HepG2 (cell line): ENCODE data around the gene PIKFYVE. TPM values are rescaled to one million over a fixed set of nuclear protein-coding genes. Genes with fewer than 3 reads are reported as not detected.

ENCODE experiments used
- ARID4A ChIP-seq: sonication (generic); formaldehyde crosslinking; IDR thresholded peaks from 2 replicates; pipeline ENCODE4 v1.5.0; 2020; ENCODE audit warnings: mild to moderate bottlenecking, missing genetic modification reagents, borderline replicate concordance
- CBFB ChIP-seq: sonication (generic); formaldehyde crosslinking; IDR thresholded peaks from 2 replicates; pipeline ENCODE4 v1.4.0; 2020; ENCODE audit warnings: missing genetic modification reagents
- MED8 ChIP-seq: sonication (generic); formaldehyde crosslinking; IDR thresholded peaks from 2 replicates; pipeline ENCODE4 v1.8.1; 2023; ENCODE audit warnings: mild to moderate bottlenecking, missing genetic modification reagents; ENCODE audit not compliant: insufficient replicate concordance
- MZF1 ChIP-seq: sonication (generic); formaldehyde crosslinking; IDR thresholded peaks from 2 replicates; pipeline ENCODE4 v1.8.1; 2023; ENCODE audit warnings: mild to moderate bottlenecking, missing genetic modification reagents, borderline replicate concordance
- NR2F1 ChIP-seq, 2 experiments: fragments of 450-650 bp in 1 of 2; formaldehyde crosslinking in 1 of 2; IDR thresholded peaks; 2 replicates each; pipeline versions ENCODE4 v1.5.0 to v1.6.1; 2016 to 2020; ENCODE audit warnings: mild to moderate bottlenecking in 1 of 2, missing compliant biosample characterization in 1 of 2, missing genetic modification reagents in 1 of 2, moderate library complexity in 1 of 2
- SIN3B ChIP-seq: fragments of 150-350 bp; IDR thresholded peaks from 2 replicates; pipeline ENCODE4 v1.6.1; 2014; ENCODE audit warnings: low read length
- ZNF318 ChIP-seq: sonication (generic); formaldehyde crosslinking; IDR thresholded peaks from 2 replicates; pipeline ENCODE4 v1.4.0; 2020; ENCODE audit warnings: mild to moderate bottlenecking, missing genetic modification reagents
- ZNF747 ChIP-seq: sonication (generic); formaldehyde crosslinking; IDR thresholded peaks from 2 replicates; pipeline ENCODE4 v1.8.1; 2023; ENCODE audit warnings: missing genetic modification reagents, mild to moderate bottlenecking, borderline replicate concordance
- ZNF776 ChIP-seq: sonication (generic); formaldehyde crosslinking; IDR thresholded peaks from 2 replicates; pipeline ENCODE4 v1.4.0; 2020; ENCODE audit warnings: mild to moderate bottlenecking, missing genetic modification reagents
- ZNF790 ChIP-seq: sonication (generic); formaldehyde crosslinking; IDR thresholded peaks from 2 replicates; pipeline ENCODE4 v1.8.0; 2022; ENCODE audit warnings: missing genetic modification reagents, mild to moderate bottlenecking, borderline replicate concordance
- ZNF879 ChIP-seq: sonication (generic); formaldehyde crosslinking; IDR thresholded peaks from 2 replicates; pipeline ENCODE4 v1.8.1; 2023; ENCODE audit warnings: missing genetic modification reagents
- ZSCAN21 ChIP-seq: sonication (generic); formaldehyde crosslinking; IDR thresholded peaks from 2 replicates; pipeline ENCODE4 v1.8.0; 2022; ENCODE audit warnings: mild to moderate bottlenecking, missing genetic modification reagents, moderate library complexity, borderline replicate concordance
- polyA plus RNA-seq, 8 experiments: library from polyadenylated mRNA; depleted of rRNA in 3 of 8; stranded (reverse) in 7 of 8; unstranded in 1 of 8; fragments of >200 nt; fragmentation: Illumina TruSeq in 4 of 8; extraction: Trizol in 4 of 8; gene quantifications; 2 replicates each; pipeline versions ENCODE4 v1.2.1 to v1.2.3, GENCODE V29; 2011 to 2016; ENCODE audit warnings: low read depth in 4 of 8, missing spikeins in 1 of 8, mixed read lengths in 1 of 8; ENCODE audit not compliant: insufficient read depth in 1 of 8
- total RNA-seq, 5 experiments: library from RNA; depleted of rRNA; stranded (reverse); fragments of >200 nt; fragmentation: Illumina TruSeq; extraction: Trizol; gene quantifications; 2 replicates each; pipeline ENCODE4 v1.2.3, GENCODE V29; 2016; ENCODE audit warnings: low read depth in 1 of 5
- TF ChIP-seq, protein P1 (sequence below): sonication (generic); formaldehyde crosslinking; IDR thresholded peaks from 2 replicates; pipeline ENCODE4 v1.4.0; 2020; ENCODE audit warnings: missing genetic modification reagents

PIKFYVE gene
- total and polyA plus RNA-seq, 2 of the 13 experiments (the other 11 are each of a cell fraction or from before 2014, with no cell fraction given): 20.2 to 21.7 TPM

- peak; percentile 92; the same call in 1 of the 2 replicates for TF ChIP-seq ZNF318 (CRISPR knock-in tag)
- no peak for TF ChIP-seq ZNF879 (CRISPR knock-in tag)
- peak; percentile 70 to 82 for TF ChIP-seq NR2F1 (CRISPR knock-in tag; IDR thresholded peaks at IDR 0.05)
- no peak; the same call in 1 of the 2 replicates for TF ChIP-seq ZNF776 (CRISPR knock-in tag)
- TF ChIP-seq, protein P1, sequence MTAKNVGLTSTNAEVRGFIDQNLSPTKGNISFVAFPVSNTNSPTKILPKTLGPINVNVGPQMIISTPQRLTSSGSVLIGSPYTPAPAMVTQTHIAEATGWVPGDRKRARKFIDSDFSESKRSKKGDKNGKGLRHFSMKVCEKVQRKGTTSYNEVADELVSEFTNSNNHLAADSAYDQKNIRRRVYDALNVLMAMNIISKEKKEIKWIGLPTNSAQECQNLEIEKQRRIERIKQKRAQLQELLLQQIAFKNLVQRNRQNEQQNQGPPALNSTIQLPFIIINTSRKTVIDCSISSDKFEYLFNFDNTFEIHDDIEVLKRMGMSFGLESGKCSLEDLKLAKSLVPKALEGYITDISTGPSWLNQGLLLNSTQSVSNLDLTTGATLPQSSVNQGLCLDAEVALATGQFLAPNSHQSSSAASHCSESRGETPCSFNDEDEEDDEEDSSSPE: peak; percentile 82
- TF ChIP-seq ZNF747 (CRISPR knock-in tag): no peak; the same call in none of the 2 replicates
- TF ChIP-seq SIN3B: peak; percentile 52; the same call in 1 of the 2 replicates
- peak; percentile 93; the same call in 1 of the 2 replicates for TF ChIP-seq MZF1 (CRISPR knock-in tag)
- TF ChIP-seq ZNF790: 0 out of 2 replicates have a peak, but pooled peaks have one; percentile 17
- TF ChIP-seq CBFB (CRISPR knock-in tag): peak; percentile 98
- TF ChIP-seq ARID4A (CRISPR knock-in tag): peak; percentile 93
- peak; percentile 12 for TF ChIP-seq MED8 (CRISPR knock-in tag)
- TF ChIP-seq ZSCAN21: peak; percentile 98
Observed at GRCh38 chr2:208265801-208266552, at the start of gene PIKFYVE (continued).
